GM12892 (cell line): Measurements from ENCODE around the gene ELL.

Experiments used
- POLR2AphosphoS5 ChIP-seq: IDR thresholded peaks from 2 replicates; pipeline ENCODE4 v1.6.1; 2011; ENCODE audit warnings: low read depth, low read length, control low read depth
- TAF1 ChIP-seq: IDR thresholded peaks from 2 replicates; pipeline ENCODE4 v1.6.1; 2011; ENCODE audit warnings: low read depth, mild to moderate bottlenecking, control low read depth, low read length, borderline replicate concordance

GRCh38 chr19:18502246-18502637 lies 19.6 kb downstream of the ELL start:
- no peak for TF ChIP-seq TAF1
- TF ChIP-seq POLR2AphosphoS5, result no peak
